IMR-90 (cell line): ENCODE measurements around the gene ENPP6. TPM values are rescaled to one million over a fixed set of nuclear protein-coding genes. Genes with fewer than 3 reads are reported as not detected.

Experiments
- ATAC-seq: fragments of 200-7000 bp; cut with Tn5 transposase; 2 replicates; pipeline ENCODE4 v1.9.1; 2020; ENCODE audit warnings: low read depth, mild to moderate bottlenecking, moderate library complexity
- BruUV-seq: library from RNA; stranded (reverse); fragments of 400-500 nt; replicated peaks from 2 replicates; lab custom pipeline; 2021; lab: Mats Ljungman, UMichigan
- CTCF ChIA-PET: fragments of 300-600 bp; formaldehyde crosslinking; extraction: SDS; loops from one replicate; lab custom pipeline; 2021; ENCODE audit warnings: antibody characterized with exemption; lab: Yijun Ruan, JAX
- POLR2A ChIA-PET: fragments of 300-600 bp; sonication (Branson Sonifier 250); formaldehyde crosslinking; loops from one replicate; lab custom pipeline; 2022; ENCODE audit warnings: antibody characterized with exemption; ENCODE audit not compliant: unreplicated experiment; lab: Charles Lee
- DNase-seq: peaks from one replicate; pipeline ENCODE4 v3.0.0; 2013
- H2AFZ ChIP-seq: replicated peaks from 2 replicates; pipeline ENCODE3; 2013; ENCODE audit warnings: low read length, mild to moderate bottlenecking; ENCODE audit not compliant: poor library complexity
- H2AK5ac ChIP-seq: 2 replicates; pipeline ENCODE4 v1.6.1; 2013; ENCODE audit warnings: low read depth, low read length, inconsistent platforms
- H2AK9ac ChIP-seq: replicated peaks from 2 replicates; pipeline ENCODE3; 2013; ENCODE audit warnings: mild to moderate bottlenecking, low read depth, low read length, moderate library complexity; ENCODE audit not compliant: poor library complexity
- H2BK120ac ChIP-seq: 2 replicates; pipeline ENCODE4 v1.6.1; 2013; ENCODE audit warnings: low read depth, low read length, inconsistent platforms
- H2BK15ac ChIP-seq: 3 replicates; pipeline ENCODE4 v1.6.1; 2013; ENCODE audit warnings: low read depth, low read length, inconsistent platforms
- H2BK20ac ChIP-seq: 2 replicates; pipeline ENCODE4 v1.6.1; 2013; ENCODE audit warnings: low read depth, mild to moderate bottlenecking, inconsistent platforms, low read length, moderate library complexity
- H2BK5ac ChIP-seq: 2 replicates; pipeline ENCODE4 v1.6.1; 2013; ENCODE audit warnings: mild to moderate bottlenecking, low read depth, low read length, inconsistent platforms; ENCODE audit not compliant: poor library complexity, severe bottlenecking
- H3K14ac ChIP-seq: replicated peaks from 2 replicates; pipeline ENCODE4 v1.6.1; 2013; ENCODE audit warnings: low read depth, low read length, inconsistent platforms
- H3K18ac ChIP-seq: 2 replicates; pipeline ENCODE4 v1.6.1; 2013; ENCODE audit warnings: low read depth, low read length, control low read depth
- H3K23ac ChIP-seq: 2 replicates; pipeline ENCODE4 v1.6.1; 2013; ENCODE audit warnings: low read depth, low read length, inconsistent platforms
- H3K27ac ChIP-seq: 2 replicates; pipeline ENCODE4 v1.5.1; 2013; ENCODE audit warnings: mild to moderate bottlenecking, control low read depth, low read length; ENCODE audit not compliant: insufficient read depth
- H3K27me3 ChIP-seq: 2 replicates; pipeline ENCODE4 v1.6.1; 2013; ENCODE audit warnings: low read length; ENCODE audit not compliant: control insufficient read depth, insufficient read depth
- H3K36me3 ChIP-seq: 2 replicates; pipeline ENCODE4 v1.6.1; 2013; ENCODE audit warnings: low read length, mixed read lengths; ENCODE audit not compliant: control insufficient read depth, insufficient read depth
- H3K4ac ChIP-seq: 2 replicates; pipeline ENCODE4 v1.6.1; 2013; ENCODE audit warnings: low read depth, low read length, inconsistent platforms
- H3K4me1 ChIP-seq: 2 replicates; pipeline ENCODE4 v1.6.1; 2013; ENCODE audit warnings: low read length, mixed read lengths; ENCODE audit not compliant: control insufficient read depth, insufficient read depth
- H3K4me2 ChIP-seq: 2 replicates; pipeline ENCODE4 v1.6.1; 2013; ENCODE audit warnings: low read depth, mild to moderate bottlenecking, control low read depth, low read length, moderate library complexity
- H3K4me3 ChIP-seq: 2 replicates; pipeline ENCODE4 v1.5.1; 2013; ENCODE audit warnings: low read depth, mild to moderate bottlenecking, control low read depth, low read length, moderate library complexity; ENCODE audit not compliant: insufficient read depth
- H3K56ac ChIP-seq: 2 replicates; pipeline ENCODE4 v1.6.1; 2013; ENCODE audit warnings: low read length, inconsistent platforms; ENCODE audit not compliant: insufficient read depth; ENCODE audit errors: extremely low read depth
- H3K79me1 ChIP-seq, 2 experiments: 2 replicates each; pipeline ENCODE4 v1.6.1; 2013; ENCODE audit warnings: low read length in 2 of 2, inconsistent platforms in 1 of 2, low read depth in 1 of 2
- H3K9ac ChIP-seq: 2 replicates; pipeline ENCODE4 v1.6.1; 2013; ENCODE audit warnings: low read depth, low read length, control low read depth
- H3K9me1 ChIP-seq: 2 replicates; pipeline ENCODE4 v1.6.1; 2013; ENCODE audit warnings: low read length, inconsistent platforms; ENCODE audit not compliant: insufficient read depth
- H3K9me3 ChIP-seq: 2 replicates; pipeline ENCODE4 v1.6.1; 2013; ENCODE audit warnings: low read length; ENCODE audit not compliant: control insufficient read depth, insufficient read depth
- H4K20me1 ChIP-seq: 2 replicates; pipeline ENCODE4 v1.6.1; 2013; ENCODE audit warnings: low read length, inconsistent platforms; ENCODE audit not compliant: insufficient read depth
- H4K5ac ChIP-seq: 2 replicates; pipeline ENCODE4 v1.6.1; 2013; ENCODE audit warnings: mild to moderate bottlenecking, low read depth, low read length, control low read depth
- H4K8ac ChIP-seq, 2 experiments: 2 replicates each; pipeline ENCODE4 v1.6.1; 2013; ENCODE audit warnings: low read depth in 2 of 2, low read length in 2 of 2, control low read depth in 1 of 2, inconsistent platforms in 1 of 2
- H4K91ac ChIP-seq: 2 replicates; pipeline ENCODE4 v1.6.1; 2013; ENCODE audit warnings: low read depth, low read length, inconsistent platforms; ENCODE audit not compliant: insufficient read depth
- CEBPB ChIP-seq: IDR thresholded peaks from 2 replicates; pipeline ENCODE4 v1.6.1; 2012; ENCODE audit warnings: low read depth, low read length, improper control_type of control experiment
- CHD1 ChIP-seq: IDR thresholded peaks from 2 replicates; pipeline ENCODE4 v1.6.1; 2012; ENCODE audit warnings: low read depth, low read length, improper control_type of control experiment
- CTCF ChIP-seq: conservative IDR thresholded peaks from 2 replicates; pipeline ENCODE4 v1.5.1; 2012; ENCODE audit warnings: mild to moderate bottlenecking, low read depth, low read length, improper control_type of control experiment
- FOS ChIP-seq: fragments of 150-350 bp; IDR thresholded peaks from 2 replicates; pipeline ENCODE4 v1.6.1; 2016; ENCODE audit warnings: low read depth, low read length
- MAFK ChIP-seq: IDR thresholded peaks from 2 replicates; pipeline ENCODE4 v1.6.1; 2012; ENCODE audit warnings: low read depth, low read length, improper control_type of control experiment
- MAZ ChIP-seq: IDR thresholded peaks from 2 replicates; pipeline ENCODE4 v1.6.1; 2012; ENCODE audit warnings: low read depth, mild to moderate bottlenecking, low read length, improper control_type of control experiment, moderate library complexity, borderline replicate concordance
- NFE2L2 ChIP-seq: fragments of 150-350 bp; IDR thresholded peaks from 2 replicates; pipeline ENCODE4 v1.6.1; 2016; ENCODE audit warnings: low read depth, mild to moderate bottlenecking, low read length
- RAD21 ChIP-seq: IDR thresholded peaks from 2 replicates; pipeline ENCODE4 v1.6.1; 2012; ENCODE audit warnings: low read length, improper control_type of control experiment
- RCOR1 ChIP-seq: IDR thresholded peaks from 2 replicates; pipeline ENCODE4 v1.6.1; 2012; ENCODE audit warnings: mild to moderate bottlenecking, low read length, improper control_type of control experiment; ENCODE audit not compliant: insufficient replicate concordance
- SMC3 ChIP-seq: fragments of 150-350 bp; IDR thresholded peaks from 2 replicates; pipeline ENCODE4 v1.6.1; 2016; ENCODE audit warnings: low read depth, mild to moderate bottlenecking, antibody characterized with exemption, low read length, moderate library complexity
- USF2 ChIP-seq: fragments of 150-350 bp; IDR thresholded peaks from 2 replicates; pipeline ENCODE4 v1.6.1; 2017; ENCODE audit warnings: mild to moderate bottlenecking, antibody characterized with exemption, low read length, low read depth
- WGBS, 2 experiments: methylation state at CpG; one replicate each; pipeline versions ENCODE4 v1.1.5 to v1.1.7; 2013; ENCODE audit warnings: missing lambda C conversion rate in 2 of 2; ENCODE audit not compliant: insufficient read length in 1 of 2; ENCODE audit errors: extremely low coverage in 2 of 2; 5-methylcytosine and 5-hydroxymethylcytosine counted together
- dilution Hi-C: fragments of 300-500 bp; cut with HindIII; formaldehyde crosslinking; loops from one replicate; pipeline ENCODE4 v1.14.3; 2018; ENCODE audit warnings: low sequenced_read_pairs; ENCODE audit not compliant: unreplicated experiment
- in situ Hi-C: fragments of 300-500 bp; cut with MboI; formaldehyde crosslinking; loops from 3 replicates; pipeline ENCODE4 v1.14.3; 2019; ENCODE audit warnings: low sequenced_read_pairs, inconsistent platforms, mixed read lengths
- intact Hi-C: fragments of 100-400 bp; cut with micrococcal nuclease; formaldehyde crosslinking; loops from 2 replicates; pipeline ENCODE4 v1.10.0; 2022
- polyA plus RNA-seq, 3 experiments: library from polyadenylated mRNA; depleted of rRNA; stranded (reverse); fragments of >200 nt; gene quantifications; 2 replicates each; pipeline ENCODE4 v1.2.3, GENCODE V29; 2012; ENCODE audit warnings: low replicate concordance in 1 of 3
- total RNA-seq: library from RNA; depleted of rRNA; stranded (reverse); fragments of >200 nt; gene quantifications from 2 replicates; pipeline ENCODE4 v1.2.3, GENCODE V29; 2012

Gene ENPP6
- total and polyA plus RNA-seq, 2 of the 4 experiments (the other 2 are of a cell fraction), result not detected

GRCh38 chr4:184197536-184198082 is 20.1 kb downstream of the ENPP6 start:
- ChIA-PET CTCF (interaction anchor here (1.3 kb wide), 1 partner anchor 9 kb away, joined by 3 read pairs; no protein-coding TSS in a partner anchor), POLR2A (no interaction called here)
- Histone ChIP-seq H3K56ac (no peak overlapping the region), H2AK5ac (no peak overlapping the region), H3K18ac (no peak overlapping the region), H3K4me1 (no peaks in the 10 kb centered on the region), H3K4me2 (no peak overlapping the region), H3K27me3 (peaks cover 5% of the 10 kb centered on the region; the same call in 1 of the 2 replicates), H3K9ac (no peak overlapping the region), H2AK9ac (no peak overlapping the region), H4K20me1 (no peaks in the 10 kb centered on the region), H4K91ac (no peak overlapping the region), H3K79me1 (no peaks in the 10 kb centered on the region), H4K5ac (no peak overlapping the region), H3K4me3 (no peak overlapping the region), H2BK15ac (no peak overlapping the region), H2AFZ (no peak overlapping the region), H3K9me1 (no peaks in the 10 kb centered on the region), H2BK5ac (no peak overlapping the region), H3K36me3 (no peaks in the 10 kb centered on the region), H3K4ac (no peak overlapping the region), H3K9me3 (no peaks in the 10 kb centered on the region), H2BK120ac (no peak overlapping the region), H3K14ac (no peak overlapping the region), H4K8ac (no peak overlapping the region), H3K27ac (no peak overlapping the region), H3K23ac (no peak overlapping the region; the same call in 1 of the 2 replicates), H2BK20ac (no peak overlapping the region)
- ATAC-seq, result no peak
- in situ Hi-C loops (no loop called here), dilution Hi-C loops (no loop called here), intact Hi-C loops (no loop called here)
- DNase-seq, result no peak
- no peak for TF ChIP-seq MAFK
- TF ChIP-seq CHD1, result no peak
- TF ChIP-seq FOS, result no peak
- no peak for TF ChIP-seq CEBPB
- TF ChIP-seq CTCF, result no peak
- TF ChIP-seq SMC3, result no peak
- no peak for TF ChIP-seq MAZ
- no peak for TF ChIP-seq RCOR1
- no peak for TF ChIP-seq USF2
- no peak for TF ChIP-seq RAD21
- TF ChIP-seq NFE2L2, result no peak
- BruUV-seq, result no TSS peak
- 50% methylated on average over 2 of the region's 3 CpGs; no CpG with 5 or more reads in 1 of the 2 experiments for WGBS, 2 experiments
